GM21529 (cell line): ENCODE data around the gene TNS1.

Experiments
- ATAC-seq: cut with Tn5 transposase; IDR thresholded peaks from one replicate; pipeline ENCODE4 v1.9.1; 2021; ENCODE audit not compliant: unreplicated experiment

Gene TNS1

DNA sequence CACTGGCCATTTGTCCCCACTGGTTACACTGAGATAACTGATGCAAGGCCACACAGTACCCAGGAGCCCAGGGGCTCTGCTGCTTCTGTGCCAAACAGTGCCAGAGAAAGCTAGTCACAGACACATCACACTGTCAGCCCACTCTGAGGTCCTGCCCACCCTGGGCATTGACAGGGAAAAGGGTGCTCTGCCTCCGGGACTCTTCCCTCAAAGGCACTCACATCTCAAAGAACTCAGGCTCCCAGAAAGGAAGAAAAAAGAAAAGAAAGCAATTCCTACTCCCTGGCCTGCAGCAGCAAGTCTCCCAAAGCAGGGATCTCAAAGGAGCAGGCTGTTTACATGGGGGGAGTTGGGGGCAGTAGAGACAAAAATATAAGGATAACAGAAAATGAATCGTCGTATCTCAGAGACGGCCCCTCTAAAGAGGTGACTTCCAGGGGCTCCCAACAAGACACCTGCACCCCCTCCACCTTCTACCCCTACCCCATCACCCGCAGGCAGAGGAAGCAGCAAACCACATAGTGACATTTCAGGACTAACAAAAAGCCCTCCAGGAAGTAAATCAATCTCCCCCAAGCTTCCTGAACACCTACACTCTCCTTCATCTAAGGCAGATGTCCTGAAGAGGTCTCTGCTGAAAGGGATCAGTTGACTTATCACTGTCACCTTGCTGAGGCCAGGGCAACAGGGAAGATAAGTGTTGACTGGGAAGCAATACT is 247.6 kb downstream of the TNS1 start:
- ATAC-seq = no peak

DNA sequence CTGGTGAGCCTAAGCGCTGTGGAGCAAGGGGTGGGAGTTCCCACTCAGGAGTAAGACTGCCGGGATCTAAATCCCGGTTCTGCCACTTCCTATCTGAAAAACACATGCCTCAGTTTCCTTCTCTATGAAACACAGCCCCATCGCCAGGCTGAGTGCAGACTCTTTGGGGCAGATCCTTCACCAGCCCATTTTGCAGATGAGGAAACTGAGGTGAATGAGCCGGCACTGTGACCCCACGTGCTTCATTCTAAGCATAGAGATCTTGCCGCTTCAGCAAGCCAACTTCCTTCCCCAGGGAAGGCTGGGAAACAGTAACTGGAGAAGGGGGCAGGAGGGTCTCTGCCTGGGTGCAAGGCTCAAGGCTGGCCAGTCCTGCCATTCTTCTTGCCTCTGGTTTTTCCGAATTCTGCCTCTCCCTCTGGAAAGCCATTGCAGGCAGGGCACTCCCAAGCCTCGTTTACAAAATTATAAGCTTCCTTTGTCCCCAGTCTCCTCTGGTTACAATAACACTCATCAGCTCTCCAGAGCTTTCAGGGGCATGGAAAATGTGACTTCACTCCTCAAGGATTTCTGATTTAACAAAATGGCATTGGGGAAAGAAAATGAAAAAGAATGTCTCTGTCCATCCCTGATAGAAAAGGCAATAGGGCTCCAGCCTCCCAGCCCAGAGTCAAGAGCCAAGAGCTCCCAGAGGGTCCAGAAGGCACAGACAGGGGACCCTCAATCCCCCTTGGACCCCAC is 249.2 kb downstream of the TNS1 start:
- no peak for ATAC-seq

DNA sequence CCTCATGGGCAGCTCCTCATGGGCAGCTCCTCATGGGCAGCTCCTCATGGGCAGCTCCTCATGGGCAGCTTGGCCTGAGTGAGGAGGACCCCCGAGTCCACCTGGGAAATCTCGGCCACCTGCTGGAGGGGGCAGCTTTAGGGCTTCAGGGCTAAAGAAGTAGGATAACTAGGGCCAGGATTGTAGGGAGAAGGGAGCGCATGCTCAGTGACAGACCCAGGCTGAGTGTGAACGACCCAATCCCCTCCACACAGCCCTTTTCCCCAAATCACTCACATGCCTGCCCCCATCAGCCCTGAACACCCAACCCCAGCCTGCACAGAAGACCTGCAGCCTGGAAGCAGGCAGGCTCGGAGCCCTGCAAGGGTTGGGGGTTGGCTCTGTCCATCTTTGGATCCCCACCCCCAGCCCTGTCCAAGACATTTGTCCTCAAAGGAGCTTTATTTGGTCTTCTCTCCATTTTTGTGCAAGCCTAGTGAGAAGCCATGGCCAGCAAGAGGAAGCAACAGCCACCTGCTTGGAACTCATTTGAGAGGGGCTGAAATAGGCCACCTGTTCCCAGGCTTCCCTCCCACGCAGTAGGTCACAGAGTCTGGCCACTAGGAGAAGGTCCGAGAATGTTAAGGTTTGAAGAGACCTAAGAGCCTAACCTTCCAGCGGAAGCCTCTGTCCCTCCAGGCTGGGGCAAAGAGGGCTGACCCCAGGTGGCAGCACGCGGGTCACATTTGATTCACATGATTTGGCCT is 249.9 kb downstream of the TNS1 start:
- no peak for ATAC-seq

DNA sequence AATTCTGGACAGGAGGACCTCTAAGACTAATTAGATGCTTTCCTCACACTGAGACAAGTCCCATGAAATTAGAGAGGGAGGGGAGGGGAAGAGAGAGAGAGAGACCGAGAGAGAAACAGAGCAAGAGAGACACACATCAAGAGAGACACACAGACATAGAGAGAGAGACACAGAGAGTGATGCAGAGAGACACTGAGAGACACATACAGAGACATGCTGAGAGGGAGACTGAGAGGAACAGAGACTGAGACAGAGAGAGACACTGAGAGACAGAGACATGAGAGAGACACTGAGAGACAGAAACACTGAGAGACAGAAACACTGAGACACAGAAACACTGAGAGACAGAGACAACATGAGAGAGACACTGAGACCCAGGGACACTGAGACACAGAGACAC is 250.8 kb downstream of the TNS1 start:
- no peak for ATAC-seq

DNA sequence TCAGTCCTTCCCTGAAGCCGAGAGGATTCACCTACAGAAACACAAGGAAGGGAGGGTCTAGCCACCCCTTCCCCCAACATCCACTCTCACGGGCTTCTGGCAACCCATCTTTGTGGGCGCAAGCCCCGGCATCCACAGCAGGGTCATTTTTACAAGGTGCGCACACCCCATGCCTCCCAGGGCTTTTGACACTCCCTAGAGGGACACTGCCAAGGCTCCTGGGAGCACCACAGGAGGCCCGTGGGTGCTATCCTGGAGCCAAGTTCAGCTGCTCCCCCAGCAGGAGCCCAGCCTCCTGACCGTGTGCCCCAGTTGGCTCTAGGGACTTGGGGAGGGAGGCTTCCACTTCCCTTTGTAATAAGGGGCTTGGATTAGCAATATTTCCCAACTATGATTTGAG is 251.6 kb downstream of the TNS1 start:
- ATAC-seq = no peak
